Uterus (tissue), 4 donors: ENCODE measurements around the gene COL18A1. TPM values are rescaled to one million over a fixed set of nuclear protein-coding genes. Genes with fewer than 3 reads are reported as not detected.

ENCODE experiments used
- DNase-seq, 2 donors: peaks; one replicate each; pipeline ENCODE4 v3.0.0-alpha.2; 2019 to 2020
- H3K27ac ChIP-seq, 2 donors: fragments of 200-600 bp; sonication (generic); 1 replicate in 1 of 2; 2 replicates in 1 of 2; pipeline ENCODE4 v1.5.1; 2016 to 2018
- H3K27me3 ChIP-seq, 2 donors: fragments of 200-600 bp; sonication (generic); one replicate each; pipeline ENCODE4 v1.5.1; 2018 to 2019; ENCODE audit warnings: control low read depth in 1 of 2
- H3K36me3 ChIP-seq, 2 donors: fragments of 200-600 bp; sonication (generic); one replicate each; pipeline ENCODE4 v1.5.1; 2019; ENCODE audit warnings: control low read depth in 1 of 2
- H3K4me1 ChIP-seq, 2 donors: fragments of 200-600 bp; sonication (generic); one replicate each; pipeline ENCODE4 v1.5.1; 2018 to 2019; ENCODE audit warnings: control low read depth in 1 of 2
- H3K4me3 ChIP-seq, 2 donors: fragments of 200-600 bp; sonication (generic); 1 replicate in 1 of 2; 2 replicates in 1 of 2; pipeline ENCODE4 v1.5.1; 2018 to 2019; ENCODE audit warnings: mild to moderate bottlenecking in 1 of 2
- H3K9me3 ChIP-seq, 2 donors: fragments of 200-600 bp; sonication (generic); one replicate each; pipeline ENCODE4 v1.5.1; 2019; ENCODE audit warnings: control low read depth in 1 of 2
- CTCF ChIP-seq, 4 experiments: fragments of 200-600 bp in 2 of 4; fragments of 450-650 bp in 2 of 4; sonication (generic) in 2 of 4; IDR thresholded peaks; one replicate each; pipeline ENCODE4 v1.5.1; 2016 to 2019; ENCODE audit warnings: antibody characterized with exemption in 4 of 4, mild to moderate bottlenecking in 2 of 4, moderate library complexity in 1 of 4
- POLR2A ChIP-seq, 2 donors: fragments of 450-650 bp; IDR thresholded peaks; one replicate each; pipeline ENCODE4 v1.6.1; 2016; ENCODE audit warnings: antibody characterized with exemption in 2 of 2, mild to moderate bottlenecking in 1 of 2, moderate library complexity in 1 of 2
- intact Hi-C: fragments of 100-400 bp; cut with DNase I; formaldehyde crosslinking; loops from one replicate; pipeline ENCODE4 v1.15.1; 2023; ENCODE audit warnings: low total_unique reads
- total RNA-seq, 4 donors: library from RNA; depleted of rRNA in 3 of 4; stranded (reverse); fragments of >200 nt in 3 of 4; gene quantifications; one replicate each; pipeline versions ENCODE4 v1.1.0 to v1.2.4, GENCODE V29; 2014 to 2023
- donor health status: DM: yes; HTN: yes; CAD: no.

COL18A1 gene
- total RNA-seq, 4 donors from 2014 or later, result 73.0 to 223 (median 152) TPM

- Histone ChIP-seq H3K4me3 (no peak overlapping the region), H3K4me1 (peaks cover 5 to 13% of the 10 kb centered on the region in 2 donors), H3K36me3 (no peaks in the 10 kb centered on the region), H3K27me3 (no peaks in the 10 kb centered on the region), H3K27ac (no peak overlapping the region), H3K9me3 (no peaks in the 10 kb centered on the region)
- peak; percentile 14 to 16 for DNase-seq
- intact Hi-C loops, result no loop called here
- TF ChIP-seq POLR2A (IDR thresholded peaks at IDR 0.05) (no peak), CTCF (IDR thresholded peaks at IDR 0.05) (no peak)
Measured at GRCh38 chr21:45383615-45384201, 21.3 kb upstream of the COL18A1 start.

GRCh38 chr21:45384656-45385548 lies 20.1 kb upstream of the COL18A1 start:
- intact Hi-C loops, result no loop called here
- H3K4me1 ChIP-seq, result peaks cover 5 to 13% of the 10 kb centered on the region in 2 donors
- no peak for TF ChIP-seq POLR2A (IDR thresholded peaks at IDR 0.05)
- TF ChIP-seq CTCF (IDR thresholded peaks at IDR 0.05), result no peak
- H3K27ac ChIP-seq, result peak overlapping the region; percentile 19 to 82
- H3K27me3 ChIP-seq, result no peaks in the 10 kb centered on the region
- DNase-seq, result peak; percentile 14 to 31
- no peak overlapping the region for H3K4me3 ChIP-seq
- H3K36me3 ChIP-seq, result no peaks in the 10 kb centered on the region
- no peaks in the 10 kb centered on the region for H3K9me3 ChIP-seq

DNA sequence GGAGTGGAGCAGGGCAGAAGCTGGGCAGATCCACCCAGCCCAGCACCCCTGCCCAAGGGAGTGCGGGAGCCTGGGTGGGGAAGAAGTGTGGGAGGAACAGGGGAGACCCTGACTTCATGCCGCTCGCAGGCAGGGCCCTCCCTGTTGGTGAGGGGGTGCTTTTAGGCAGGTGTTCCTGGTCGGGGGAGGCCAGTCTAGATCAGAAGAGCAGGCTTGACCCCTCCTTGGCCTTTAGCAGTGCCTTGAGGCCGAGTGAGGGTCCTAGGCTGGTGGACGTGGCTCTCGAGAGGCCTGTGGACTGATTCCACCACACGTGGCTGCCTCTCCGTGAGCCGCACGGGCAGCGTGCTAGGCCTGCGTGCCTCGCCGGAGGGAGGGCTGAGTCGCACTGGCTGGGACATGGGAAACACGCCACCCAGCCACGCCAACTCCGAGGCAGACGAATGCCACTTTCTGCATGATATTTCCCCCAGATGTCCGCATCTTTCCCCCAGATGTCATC lies 19.4 kb upstream of the COL18A1 start:
- H3K9me3 ChIP-seq, result no peaks in the 10 kb centered on the region
- peak; percentile 16 to 18 for DNase-seq
- H3K4me1 ChIP-seq, result peaks cover 5 to 13% of the 10 kb centered on the region in 2 donors
- intact Hi-C loops, result no loop called here
- H3K27ac ChIP-seq, result peak overlapping the region; percentile 19 to 82
- H3K4me3 ChIP-seq, result no peak overlapping the region
- no peaks in the 10 kb centered on the region for H3K27me3 ChIP-seq
- H3K36me3 ChIP-seq, result no peaks in the 10 kb centered on the region
- TF ChIP-seq POLR2A (IDR thresholded peaks at IDR 0.05) (no peak), CTCF (IDR thresholded peaks at IDR 0.05) (no peak)

DNA sequence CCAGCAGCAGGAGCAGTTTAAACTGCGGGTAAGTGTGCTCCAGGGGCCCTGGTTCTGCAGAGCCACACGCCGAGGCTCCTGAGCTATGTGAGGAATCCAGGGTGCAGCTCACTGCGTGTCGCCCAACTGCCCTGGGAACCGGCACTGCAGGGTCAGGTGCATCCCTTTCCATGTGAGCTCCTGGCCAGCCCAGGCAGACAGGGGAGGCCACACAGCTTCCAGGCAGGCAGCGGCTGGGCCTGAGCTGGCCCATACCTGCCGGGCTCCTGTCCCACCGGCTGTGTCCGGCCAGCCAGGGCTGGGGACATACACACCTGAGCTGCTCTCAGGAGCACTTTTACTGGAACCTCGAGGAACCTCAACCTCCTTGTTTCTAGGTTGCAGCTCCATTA lies 18.6 kb upstream of the COL18A1 start:
- no peaks in the 10 kb centered on the region for H3K36me3 ChIP-seq
- peaks cover 5 to 13% of the 10 kb centered on the region in 2 donors for H3K4me1 ChIP-seq
- no peaks in the 10 kb centered on the region for H3K27me3 ChIP-seq
- DNase-seq, result peak in 1 of 2 donors; percentile 24
- intact Hi-C loops, result no loop called here
- no peak for TF ChIP-seq CTCF (IDR thresholded peaks at IDR 0.05)
- H3K4me3 ChIP-seq, result no peak overlapping the region
- peak overlapping the region; percentile 82 to 84 for H3K27ac ChIP-seq
- H3K9me3 ChIP-seq, result no peaks in the 10 kb centered on the region
